Thyroid gland (tissue), 4 donors: Measurements from ENCODE around the gene ACAT2. TPM values are rescaled to one million over a fixed set of nuclear protein-coding genes. Genes with fewer than 3 reads are reported as not detected.
"Not testable (repeated sequence)": the region's sequence is repeated elsewhere in the genome, so short reads cannot be mapped to it uniquely, and the experiment has no call there.

Experiments
- DNase-seq, 2 donors: peaks; one replicate each; pipeline ENCODE4 v3.0.0-alpha.2; 2019
- H3K27ac ChIP-seq, 3 donors: fragments of 200-600 bp; sonication (generic); 1 replicate in 2 of 3; 2 replicates in 1 of 3; pipeline ENCODE4 v1.5.1; 2016 to 2019; ENCODE audit warnings: mild to moderate bottlenecking in 1 of 3, moderate library complexity in 1 of 3
- H3K27me3 ChIP-seq: fragments of 200-600 bp; sonication (generic); one replicate; pipeline ENCODE4 v1.5.1; 2019
- H3K36me3 ChIP-seq, 2 donors: fragments of 200-600 bp; sonication (generic); one replicate each; pipeline ENCODE4 v1.5.1; 2016 to 2019
- H3K4me1 ChIP-seq, 2 donors: fragments of 200-600 bp; sonication (generic); one replicate each; pipeline ENCODE4 v1.5.1; 2017 to 2019
- H3K4me3 ChIP-seq, 3 donors: fragments of 200-600 bp; sonication (generic); replicated peaks in 1 of 3; 1 replicate in 2 of 3; 2 replicates in 1 of 3; pipeline ENCODE4 v1.5.1; 2016; ENCODE audit warnings: mild to moderate bottlenecking in 1 of 3
- H3K9me3 ChIP-seq: fragments of 200-600 bp; sonication (generic); one replicate; pipeline ENCODE4 v1.5.1; 2017
- POLR2A ChIP-seq, 2 donors: fragments of 450-650 bp; IDR thresholded peaks; one replicate each; pipeline ENCODE4 v1.6.1; 2017; ENCODE audit warnings: antibody characterized with exemption in 2 of 2, mild to moderate bottlenecking in 2 of 2, moderate library complexity in 1 of 2
- WGBS, 2 donors: methylation state at CpG; one replicate each; pipeline ENCODE4 v1.1.5; 2017; 5-methylcytosine and 5-hydroxymethylcytosine counted together
- intact Hi-C: fragments of 100-400 bp; cut with DNase I; formaldehyde crosslinking; loops from one replicate; pipeline ENCODE4 v1.15.1; 2023
- total RNA-seq, 4 donors: library from RNA; depleted of rRNA; stranded (reverse); fragments of >200 nt; gene quantifications; one replicate each; pipeline ENCODE4 v1.2.3, GENCODE V29; 2016
- TF ChIP-seq, protein P1 (sequence below), 6 experiments: fragments of 200-600 bp in 3 of 6; fragments of 450-650 bp in 3 of 6; sonication (generic) in 3 of 6; IDR thresholded peaks; one replicate each; pipeline ENCODE4 v1.5.1; 2016 to 2019; ENCODE audit warnings: antibody characterized with exemption in 6 of 6, mild to moderate bottlenecking in 2 of 6, inconsistent platforms in 1 of 6, moderate library complexity in 1 of 6

Gene ACAT2
- total RNA-seq, 4 donors from 2014 or later = 5.6 to 10.4 (median 7.0) TPM

DNA sequence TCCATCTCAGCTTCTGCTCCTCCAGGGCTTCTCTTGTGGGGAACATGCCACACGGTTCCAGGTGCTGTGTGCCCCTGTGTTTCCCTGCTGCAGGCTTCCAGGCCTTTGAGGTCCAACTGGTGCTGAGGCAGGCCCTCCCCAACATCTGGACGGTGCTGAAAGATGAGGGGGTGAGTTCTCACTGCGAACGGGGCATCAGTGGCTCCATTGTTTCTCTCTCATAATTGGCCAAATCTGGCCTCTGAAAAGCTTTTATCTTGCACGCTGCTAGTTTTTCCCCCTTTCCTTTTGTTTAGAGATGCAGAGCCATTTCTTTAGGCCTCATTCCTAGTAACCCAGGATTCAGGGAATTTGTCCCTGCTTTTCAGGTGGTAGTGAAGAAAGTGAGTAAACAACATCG lies 46.8 kb downstream of the ACAT2 start:
- H3K4me1 ChIP-seq = no peaks in the 10 kb centered on the region
- 80 to 85% methylated on average over 6 of the region's 6 CpGs for WGBS, 2 donors
- no peak for DNase-seq
- no peak overlapping the region for H3K4me3 ChIP-seq
- H3K27me3 ChIP-seq = no peaks in the 10 kb centered on the region
- intact Hi-C loops = no loop called here
- no peak overlapping the region for H3K27ac ChIP-seq
- no peaks in the 10 kb centered on the region for H3K9me3 ChIP-seq
- TF ChIP-seq, protein P1, sequence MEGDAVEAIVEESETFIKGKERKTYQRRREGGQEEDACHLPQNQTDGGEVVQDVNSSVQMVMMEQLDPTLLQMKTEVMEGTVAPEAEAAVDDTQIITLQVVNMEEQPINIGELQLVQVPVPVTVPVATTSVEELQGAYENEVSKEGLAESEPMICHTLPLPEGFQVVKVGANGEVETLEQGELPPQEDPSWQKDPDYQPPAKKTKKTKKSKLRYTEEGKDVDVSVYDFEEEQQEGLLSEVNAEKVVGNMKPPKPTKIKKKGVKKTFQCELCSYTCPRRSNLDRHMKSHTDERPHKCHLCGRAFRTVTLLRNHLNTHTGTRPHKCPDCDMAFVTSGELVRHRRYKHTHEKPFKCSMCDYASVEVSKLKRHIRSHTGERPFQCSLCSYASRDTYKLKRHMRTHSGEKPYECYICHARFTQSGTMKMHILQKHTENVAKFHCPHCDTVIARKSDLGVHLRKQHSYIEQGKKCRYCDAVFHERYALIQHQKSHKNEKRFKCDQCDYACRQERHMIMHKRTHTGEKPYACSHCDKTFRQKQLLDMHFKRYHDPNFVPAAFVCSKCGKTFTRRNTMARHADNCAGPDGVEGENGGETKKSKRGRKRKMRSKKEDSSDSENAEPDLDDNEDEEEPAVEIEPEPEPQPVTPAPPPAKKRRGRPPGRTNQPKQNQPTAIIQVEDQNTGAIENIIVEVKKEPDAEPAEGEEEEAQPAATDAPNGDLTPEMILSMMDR (IDR thresholded peaks at IDR 0.05) = no peak
- TF ChIP-seq POLR2A (IDR thresholded peaks at IDR 0.05) = no peak
- H3K36me3 ChIP-seq = no peaks in the 10 kb centered on the region

DNA sequence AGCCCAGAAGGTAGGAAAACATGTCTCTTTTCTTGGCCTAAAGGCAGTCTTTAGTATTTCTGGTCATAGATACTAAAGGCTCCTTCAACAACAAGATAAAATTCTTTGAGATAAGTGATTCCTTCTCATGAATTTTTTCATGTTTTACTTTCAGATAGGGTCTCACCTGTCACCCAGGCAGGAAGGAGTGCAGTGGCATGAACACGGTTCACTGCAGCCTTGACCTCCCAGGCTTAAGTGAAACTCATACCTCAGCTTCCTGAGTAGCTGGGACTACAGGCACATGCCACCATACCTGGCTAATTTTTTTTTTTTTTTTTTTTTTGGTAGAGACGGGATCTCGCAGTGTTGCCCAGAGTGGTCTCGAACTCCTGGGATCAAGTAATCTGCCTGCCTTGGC lies 47.3 kb downstream of the ACAT2 start:
- intact Hi-C loops = no loop called here
- Histone ChIP-seq H3K27me3 (no peaks in the 10 kb centered on the region), H3K36me3 (no peaks in the 10 kb centered on the region), H3K9me3 (no peaks in the 10 kb centered on the region), H3K4me3 (no peak overlapping the region), H3K27ac (no peak overlapping the region), H3K4me1 (no peaks in the 10 kb centered on the region)
- TF ChIP-seq, protein P1 (IDR thresholded peaks at IDR 0.05) = no peak
- no peak for TF ChIP-seq POLR2A (IDR thresholded peaks at IDR 0.05)
- DNase-seq = no peak
- WGBS, 2 donors = 76 to 87% methylated on average over 4 of the region's 4 CpGs

DNA sequence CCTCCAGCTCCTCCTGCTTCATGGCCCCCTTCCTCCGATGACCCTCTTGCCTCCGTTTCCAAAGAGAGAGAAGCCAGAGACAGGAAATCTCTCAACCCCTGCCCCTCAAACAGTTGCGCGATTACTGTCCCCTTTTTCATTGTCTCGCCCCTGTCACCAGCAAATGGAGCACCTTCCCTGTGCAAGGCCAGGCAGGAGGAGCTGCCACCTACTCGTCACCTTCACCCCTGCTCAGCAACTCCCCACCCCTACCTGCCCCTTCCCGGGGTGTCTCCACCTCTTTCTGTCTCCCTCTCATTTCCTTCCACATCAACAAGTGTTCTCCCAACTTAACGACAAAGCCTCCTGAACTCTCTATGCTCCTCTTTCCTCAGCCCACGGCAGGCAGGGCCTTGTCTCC lies 51.9 kb downstream of the ACAT2 start:
- TF ChIP-seq, protein P1 (IDR thresholded peaks at IDR 0.05) = no peak
- TF ChIP-seq POLR2A (IDR thresholded peaks at IDR 0.05) = no peak
- no peak overlapping the region for H3K27ac ChIP-seq
- no peak for DNase-seq
- H3K4me3 ChIP-seq = no peak overlapping the region
- no peaks in the 10 kb centered on the region for H3K27me3 ChIP-seq
- H3K9me3 ChIP-seq = no peaks in the 10 kb centered on the region
- intact Hi-C loops = no loop called here
- H3K4me1 ChIP-seq = no peaks in the 10 kb centered on the region
- 79 to 84% methylated on average over 9 of the region's 9 CpGs for WGBS, 2 donors
- H3K36me3 ChIP-seq = no peaks in the 10 kb centered on the region

DNA sequence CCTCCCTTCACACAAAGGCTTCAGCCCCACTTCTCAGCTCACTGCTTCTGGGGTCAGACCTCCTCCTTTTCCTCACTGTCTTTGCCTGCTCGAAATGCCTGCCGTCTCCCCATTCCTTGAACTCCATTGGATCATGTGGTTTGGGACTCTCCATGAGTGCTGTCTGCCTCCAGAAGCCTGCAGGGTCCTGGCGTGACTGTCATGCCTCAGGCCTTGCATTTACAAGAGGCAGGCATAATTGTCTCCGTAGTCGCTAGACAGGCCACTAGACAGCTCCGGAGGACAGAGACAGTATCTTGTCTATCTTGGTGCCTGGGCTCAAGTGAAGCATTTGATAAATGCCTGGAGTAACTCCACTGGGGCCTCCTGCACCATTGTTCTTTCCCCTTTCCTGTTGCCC lies 53.6 kb downstream of the ACAT2 start:
- intact Hi-C loops = no loop called here
- no peaks in the 10 kb centered on the region for H3K9me3 ChIP-seq
- DNase-seq = no peak
- H3K27me3 ChIP-seq = no peaks in the 10 kb centered on the region
- no peaks in the 10 kb centered on the region for H3K36me3 ChIP-seq
- WGBS, 2 donors = 60 to 66% methylated on average over 6 of the region's 6 CpGs
- H3K4me3 ChIP-seq = no peak overlapping the region
- H3K27ac ChIP-seq = no peak overlapping the region
- H3K4me1 ChIP-seq = no peaks in the 10 kb centered on the region
- TF ChIP-seq, protein P1 (IDR thresholded peaks at IDR 0.05) = no peak
- TF ChIP-seq POLR2A (IDR thresholded peaks at IDR 0.05) = no peak

DNA sequence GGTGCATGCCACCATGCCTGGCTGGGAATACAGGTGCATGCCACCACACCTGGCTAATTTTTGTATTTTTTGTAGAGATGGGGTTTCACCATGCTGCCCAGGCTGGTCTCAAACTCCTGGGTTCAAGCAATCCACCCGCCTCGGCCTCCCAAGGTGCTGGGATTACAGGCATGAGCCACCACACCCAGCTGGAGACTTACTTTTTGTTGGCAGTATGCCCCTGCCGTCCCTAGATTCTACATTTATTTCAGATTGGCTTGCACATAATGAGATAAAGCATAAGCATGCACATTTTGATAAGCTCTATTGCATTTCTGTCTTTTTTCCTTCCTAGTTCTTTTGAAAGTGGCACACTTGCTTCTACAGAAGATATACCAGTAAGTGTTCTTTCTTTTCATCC lies 54.9 kb downstream of the ACAT2 start:
- H3K4me1 ChIP-seq, H3K27ac ChIP-seq, H3K4me3 ChIP-seq, H3K9me3 ChIP-seq, intact Hi-C loops, H3K27me3 ChIP-seq, DNase-seq, H3K36me3 ChIP-seq: not testable (repeated sequence)
- WGBS, 2 donors = 88 to 92% methylated on average over 3 of the region's 3 CpGs
